ENCODE data around the gene DNAH11.

DNA sequence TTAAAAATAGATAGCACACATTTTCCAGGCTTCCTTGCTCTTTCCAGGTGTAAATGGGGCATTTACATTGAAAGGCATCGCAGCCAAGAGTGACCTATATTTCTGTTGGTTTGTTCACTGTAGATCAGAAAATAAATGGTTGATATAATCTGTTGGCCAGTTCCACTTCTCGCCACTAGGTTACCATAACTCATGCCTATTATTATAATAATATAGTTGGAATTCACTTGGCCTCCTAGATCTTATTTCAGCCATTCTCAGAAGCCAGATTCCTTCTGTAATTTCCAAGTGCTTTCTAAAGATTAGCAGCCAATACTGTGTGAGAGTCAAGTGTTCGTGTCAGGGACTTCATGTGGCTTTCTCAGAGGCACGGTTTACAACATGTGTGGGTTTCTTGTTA lies 179.5 kb downstream of the DNAH11 start:
- no peak for TF ChIP-seq POLR2A (IDR thresholded peaks at IDR 0.05)
- TF ChIP-seq, protein P1, sequence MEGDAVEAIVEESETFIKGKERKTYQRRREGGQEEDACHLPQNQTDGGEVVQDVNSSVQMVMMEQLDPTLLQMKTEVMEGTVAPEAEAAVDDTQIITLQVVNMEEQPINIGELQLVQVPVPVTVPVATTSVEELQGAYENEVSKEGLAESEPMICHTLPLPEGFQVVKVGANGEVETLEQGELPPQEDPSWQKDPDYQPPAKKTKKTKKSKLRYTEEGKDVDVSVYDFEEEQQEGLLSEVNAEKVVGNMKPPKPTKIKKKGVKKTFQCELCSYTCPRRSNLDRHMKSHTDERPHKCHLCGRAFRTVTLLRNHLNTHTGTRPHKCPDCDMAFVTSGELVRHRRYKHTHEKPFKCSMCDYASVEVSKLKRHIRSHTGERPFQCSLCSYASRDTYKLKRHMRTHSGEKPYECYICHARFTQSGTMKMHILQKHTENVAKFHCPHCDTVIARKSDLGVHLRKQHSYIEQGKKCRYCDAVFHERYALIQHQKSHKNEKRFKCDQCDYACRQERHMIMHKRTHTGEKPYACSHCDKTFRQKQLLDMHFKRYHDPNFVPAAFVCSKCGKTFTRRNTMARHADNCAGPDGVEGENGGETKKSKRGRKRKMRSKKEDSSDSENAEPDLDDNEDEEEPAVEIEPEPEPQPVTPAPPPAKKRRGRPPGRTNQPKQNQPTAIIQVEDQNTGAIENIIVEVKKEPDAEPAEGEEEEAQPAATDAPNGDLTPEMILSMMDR (IDR thresholded peaks at IDR 0.05): peak in 2 of 6 experiments; percentile 12 to 23
